CD8-positive, alpha-beta memory T cell (primary cell): ENCODE measurements around the gene TGFB1. TPM values are rescaled to one million over a fixed set of nuclear protein-coding genes. Genes with fewer than 3 reads are reported as not detected.

Source experiments
- CTCF ChIA-PET: fragments of 350-600 bp; sonication (Branson Sonifier 250); formaldehyde crosslinking; loops from one replicate; lab custom pipeline; 2021; ENCODE audit warnings: antibody characterized with exemption; lab: Charles Lee
- POLR2A ChIA-PET: fragments of 350-600 bp; sonication (Branson Sonifier 250); formaldehyde crosslinking; loops from one replicate; lab custom pipeline; 2021; ENCODE audit warnings: antibody characterized with exemption; lab: Charles Lee
- DNase-seq, 5 donors: peaks; one replicate each; pipeline versions ENCODE4 v3.0.0 to v3.0.0-alpha.2; 2020 to 2022; ENCODE audit warnings: mixed read lengths in 1 of 5
- H3K27ac ChIP-seq: one replicate; pipeline ENCODE4 v1.7.0; 2013; ENCODE audit warnings: low read depth, mild to moderate bottlenecking, low read length, moderate library complexity
- H3K27me3 ChIP-seq: 2 replicates; pipeline ENCODE4 v1.7.0; 2013; ENCODE audit warnings: low read length, mild to moderate bottlenecking; ENCODE audit not compliant: insufficient read depth, poor library complexity, severe bottlenecking
- H3K36me3 ChIP-seq: 2 replicates; pipeline ENCODE4 v1.7.0; 2013; ENCODE audit warnings: mild to moderate bottlenecking, low read length, moderate library complexity; ENCODE audit not compliant: insufficient read depth
- H3K4me1 ChIP-seq: 2 replicates; pipeline ENCODE4 v1.7.0; 2013; ENCODE audit warnings: mild to moderate bottlenecking, low read length, moderate library complexity; ENCODE audit not compliant: insufficient read depth
- H3K4me3 ChIP-seq: 2 replicates; pipeline ENCODE4 v1.7.0; 2013; ENCODE audit warnings: mild to moderate bottlenecking, low read length
- H3K9me3 ChIP-seq: 2 replicates; pipeline ENCODE4 v1.7.0; 2013; ENCODE audit warnings: mild to moderate bottlenecking, low read length
- H3K27ac Mint-ChIP-seq, 8 donors: one replicate each; pipeline ENCODE4 v1.8.0; 2020 to 2021; ENCODE audit warnings: mixed read lengths in 8 of 8, mild to moderate bottlenecking in 6 of 8, inconsistent platforms in 3 of 8, moderate library complexity in 3 of 8
- H3K27me3 Mint-ChIP-seq, 2 donors: one replicate each; pipeline ENCODE4 v1.8.0; 2020 to 2021; ENCODE audit warnings: mixed read lengths in 2 of 2, mild to moderate bottlenecking in 1 of 2, moderate library complexity in 1 of 2
- H3K36me3 Mint-ChIP-seq, 3 donors: one replicate each; pipeline ENCODE4 v1.8.0; 2020 to 2021; ENCODE audit warnings: mixed read lengths in 3 of 3, inconsistent platforms in 1 of 3, mild to moderate bottlenecking in 1 of 3
- H3K4me1 Mint-ChIP-seq, 3 donors: one replicate each; pipeline ENCODE4 v1.8.0; 2020 to 2021; ENCODE audit warnings: mixed read lengths in 3 of 3, inconsistent platforms in 1 of 3, mild to moderate bottlenecking in 1 of 3
- H3K4me3 Mint-ChIP-seq, 7 donors: one replicate each; pipeline ENCODE4 v1.8.0; 2020 to 2021; ENCODE audit warnings: mixed read lengths in 7 of 7, mild to moderate bottlenecking in 6 of 7, moderate library complexity in 4 of 7, inconsistent platforms in 2 of 7
- H3K9me3 Mint-ChIP-seq, 5 donors: one replicate each; pipeline ENCODE4 v1.8.0; 2020 to 2022; ENCODE audit warnings: mixed read lengths in 5 of 5, mild to moderate bottlenecking in 3 of 5, moderate library complexity in 2 of 5, inconsistent platforms in 1 of 5
- polyA plus RNA-seq: library from polyadenylated mRNA; unstranded; fragments of 300-500 nt; fragmentation: Illumina TruSeq; gene quantifications from one replicate; pipeline ENCODE4 v1.2.3, GENCODE V29; 2021
- total RNA-seq, 2 experiments: library from RNA; stranded (reverse); gene quantifications; one replicate each; pipeline ENCODE4 v1.2.3, GENCODE V29; 2021

The TGFB1 gene
- total and polyA plus RNA-seq, 3 experiments from 2014 or later = 104 to 161 (median 152) TPM

DNA sequence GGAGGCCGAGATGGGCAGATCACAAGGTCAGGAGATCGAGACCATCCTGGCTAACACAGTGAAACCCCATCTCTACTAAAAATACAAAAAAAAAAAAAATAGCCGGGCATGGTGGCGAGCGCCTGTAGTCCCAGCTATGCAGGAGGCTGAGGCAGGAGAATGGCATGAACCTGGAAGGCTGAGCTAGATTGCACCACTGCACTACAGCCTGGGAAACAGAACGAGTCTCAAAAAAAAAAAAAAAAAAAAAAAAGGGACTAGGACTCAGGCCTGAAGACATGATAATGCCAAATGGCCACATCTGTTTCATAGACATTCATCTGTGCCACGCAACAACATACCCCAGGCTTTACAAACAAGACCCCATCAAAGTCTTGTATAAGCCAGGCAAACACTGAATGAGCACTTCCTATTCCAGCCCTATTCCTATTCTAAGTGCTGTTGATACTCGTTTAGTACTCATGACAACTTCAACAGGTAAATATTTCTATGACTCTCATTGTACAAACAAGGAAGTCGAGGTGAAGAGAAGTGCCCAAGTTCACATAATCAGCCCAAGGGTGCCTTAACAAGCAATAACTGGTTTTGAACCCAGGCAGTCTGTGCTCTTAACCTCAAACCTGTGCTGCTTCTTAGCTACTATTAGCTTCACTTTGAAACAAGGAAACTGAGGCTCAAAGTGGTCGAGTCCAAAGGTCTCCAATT, 8.6 kb upstream of the TGFB1 start:
- H3K36me3 Mint-ChIP-seq = peaks cover 0 to 12% (median 1%) of the 10 kb centered on the region in 3 donors
- peaks cover 34 to 54% (median 40%) of the 10 kb centered on the region in 3 donors for H3K4me1 Mint-ChIP-seq
- Histone ChIP-seq H3K27me3 (no peaks in the 10 kb centered on the region), H3K4me1 (peaks cover 37% of the 10 kb centered on the region), H3K36me3 (no peaks in the 10 kb centered on the region), H3K9me3 (no peaks in the 10 kb centered on the region), H3K27ac (no peak overlapping the region), H3K4me3 (no peak overlapping the region)
- DNase-seq = no peak
- H3K27ac Mint-ChIP-seq = peak overlapping the region in 7 of 8 donors; percentile 56 to 100 (median 99)
- CTCF ChIA-PET = interaction anchor here (2.9 to 4.4 kb wide), 2 partner anchors 9 to 35 kb away, joined by 9 to 63 read pairs; partner anchors contain the start of gene TGFB1
- POLR2A ChIA-PET = interaction anchor here (5.1 kb wide), 1 partner anchor 10 kb away, joined by 111 read pairs; the partner anchor contains the start of gene TGFB1
- no peaks in the 10 kb centered on the region for H3K9me3 Mint-ChIP-seq
- peak overlapping the region; percentile 49 to 98 (median 97) for H3K4me3 Mint-ChIP-seq
- peaks cover 0 to 2% of the 10 kb centered on the region in 2 donors for H3K27me3 Mint-ChIP-seq

GRCh38 chr19:41359741-41360140, 6.0 kb upstream of the TGFB1 start:
- H3K27ac ChIP-seq = no peak overlapping the region
- peaks cover 54 to 69% (median 60%) of the 10 kb centered on the region in 3 donors for H3K4me1 Mint-ChIP-seq
- peaks cover 0 to 5% of the 10 kb centered on the region in 2 donors for H3K27me3 Mint-ChIP-seq
- ChIA-PET CTCF (interaction anchor here (1.2 to 1.5 kb wide), 2 partner anchors 8 to 52 kb away, joined by 4 read pairs; no protein-coding TSS in a partner anchor), POLR2A (no interaction called here)
- no peaks in the 10 kb centered on the region for H3K9me3 Mint-ChIP-seq
- no peak overlapping the region for H3K4me3 Mint-ChIP-seq
- peaks cover 0 to 13% (median 1%) of the 10 kb centered on the region in 3 donors for H3K36me3 Mint-ChIP-seq
- no peak overlapping the region for H3K4me3 ChIP-seq
- peak overlapping the region in 2 of 8 donors; percentile 41 to 77 for H3K27ac Mint-ChIP-seq
- H3K27me3 ChIP-seq = no peaks in the 10 kb centered on the region
- H3K36me3 ChIP-seq = no peaks in the 10 kb centered on the region
- DNase-seq = no peak
- H3K9me3 ChIP-seq = no peaks in the 10 kb centered on the region
- H3K4me1 ChIP-seq = peaks cover 60% of the 10 kb centered on the region

DNA sequence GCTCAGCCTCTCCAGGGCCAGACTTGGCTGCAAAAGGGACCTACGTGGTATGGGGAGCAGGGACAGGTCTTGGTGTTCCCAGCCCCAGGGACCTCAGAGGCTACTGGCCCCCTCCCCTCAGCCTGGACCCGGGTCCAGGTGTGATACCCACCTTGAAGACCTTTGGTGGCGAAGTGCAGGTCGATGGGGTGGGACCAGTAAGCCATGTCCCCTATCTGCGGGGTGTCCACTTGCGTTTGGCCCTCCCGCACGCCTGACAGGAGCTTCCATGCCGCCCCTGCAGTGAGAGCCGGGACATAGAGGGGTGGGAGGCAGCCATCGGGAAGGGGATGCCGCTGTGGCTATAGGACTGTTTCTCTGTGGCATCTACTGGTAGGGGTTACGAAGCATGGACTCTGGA, 4.0 kb upstream of the TGFB1 start:
- H3K27me3 Mint-ChIP-seq = peaks cover 0 to 5% of the 10 kb centered on the region in 2 donors
- peaks cover 0 to 2% (median 0%) of the 10 kb centered on the region in 5 donors for H3K9me3 Mint-ChIP-seq
- H3K36me3 Mint-ChIP-seq = peaks cover 0 to 13% (median 0%) of the 10 kb centered on the region in 3 donors
- CTCF ChIA-PET = interaction anchor here (0.6 to 1.2 kb wide), 4 partner anchors 12 to 95 kb away, joined by 3 to 4 read pairs (median 3); no protein-coding TSS in a partner anchor
- no peak overlapping the region for H3K4me3 ChIP-seq
- peaks cover 42 to 53% (median 50%) of the 10 kb centered on the region in 3 donors for H3K4me1 Mint-ChIP-seq
- POLR2A ChIA-PET = no interaction called here
- peak overlapping the region; percentile 31 to 65 (median 43) for H3K4me3 Mint-ChIP-seq
- DNase-seq = no peak
- H3K9me3 ChIP-seq = no peaks in the 10 kb centered on the region
- H3K27ac ChIP-seq = no peak overlapping the region
- H3K36me3 ChIP-seq = no peaks in the 10 kb centered on the region
- peak overlapping the region in 6 of 8 donors; percentile 71 to 95 (median 90) for H3K27ac Mint-ChIP-seq
- no peaks in the 10 kb centered on the region for H3K27me3 ChIP-seq
- peaks cover 54% of the 10 kb centered on the region for H3K4me1 ChIP-seq

- peaks cover 52% of the 10 kb centered on the region for H3K4me1 ChIP-seq
- no peaks in the 10 kb centered on the region for H3K9me3 ChIP-seq
- H3K4me3 Mint-ChIP-seq = peak overlapping the region; percentile 43 to 78 (median 59)
- DNase-seq = peak in 1 of 5 donors; percentile 50
- H3K9me3 Mint-ChIP-seq = peaks cover 0 to 2% (median 0%) of the 10 kb centered on the region in 5 donors
- H3K36me3 ChIP-seq = no peaks in the 10 kb centered on the region
- H3K4me1 Mint-ChIP-seq = peaks cover 37 to 47% (median 44%) of the 10 kb centered on the region in 3 donors
- H3K27ac Mint-ChIP-seq = peak overlapping the region; percentile 84 to 95 (median 90)
- H3K4me3 ChIP-seq = peak overlapping the region; percentile 53
- H3K27ac ChIP-seq = no peak overlapping the region
- peaks cover 0 to 8% of the 10 kb centered on the region in 2 donors for H3K27me3 Mint-ChIP-seq
- no peaks in the 10 kb centered on the region for H3K27me3 ChIP-seq
- peaks cover 0 to 11% (median 0%) of the 10 kb centered on the region in 3 donors for H3K36me3 Mint-ChIP-seq
- ChIA-PET POLR2A (interaction anchor here (0.7 to 9.4 kb wide), 3 partner anchors 6 to 30 kb away, joined by 3 to 111 read pairs (median 3); partner anchors contain the start of gene B9D2), CTCF (interaction anchor here (0.8 to 1.2 kb wide), 3 partner anchors 15 to 95 kb away, joined by 3 to 4 read pairs (median 3); no protein-coding TSS in a partner anchor)
Measured at GRCh38 chr19:41356984-41357739, 3.4 kb upstream of the TGFB1 start.

- Mint-ChIP-seq H3K36me3 (peaks cover 0 to 23% (median 2%) of the 10 kb centered on the region in 3 donors), H3K4me1 (peaks cover 39 to 51% (median 47%) of the 10 kb centered on the region in 3 donors), H3K27me3 (peaks cover 0 to 14% of the 10 kb centered on the region in 2 donors), H3K9me3 (peaks cover 0 to 4% (median 0%) of the 10 kb centered on the region in 5 donors), H3K27ac (peak overlapping the region; percentile 86 to 95 (median 90)), H3K4me3 (peak overlapping the region; percentile 38 to 83 (median 53))
- Histone ChIP-seq H3K4me1 (peaks cover 51% of the 10 kb centered on the region), H3K36me3 (no peaks in the 10 kb centered on the region), H3K4me3 (no peak overlapping the region), H3K27me3 (no peaks in the 10 kb centered on the region), H3K9me3 (no peaks in the 10 kb centered on the region), H3K27ac (no peak overlapping the region)
- CTCF ChIA-PET = interaction anchor here (1.2 to 5.6 kb wide), 5 partner anchors 9 to 152 kb away, joined by 3 to 63 read pairs (median 6); partner anchors contain the start of gene B9D2
- DNase-seq = no peak
- POLR2A ChIA-PET = interaction anchor here (9.4 kb wide), 1 partner anchor 7 kb away, joined by 111 read pairs; the partner anchor contains the start of gene B9D2
Measured at GRCh38 chr19:41355802-41356201, 2.1 kb upstream of the TGFB1 start.

DNA sequence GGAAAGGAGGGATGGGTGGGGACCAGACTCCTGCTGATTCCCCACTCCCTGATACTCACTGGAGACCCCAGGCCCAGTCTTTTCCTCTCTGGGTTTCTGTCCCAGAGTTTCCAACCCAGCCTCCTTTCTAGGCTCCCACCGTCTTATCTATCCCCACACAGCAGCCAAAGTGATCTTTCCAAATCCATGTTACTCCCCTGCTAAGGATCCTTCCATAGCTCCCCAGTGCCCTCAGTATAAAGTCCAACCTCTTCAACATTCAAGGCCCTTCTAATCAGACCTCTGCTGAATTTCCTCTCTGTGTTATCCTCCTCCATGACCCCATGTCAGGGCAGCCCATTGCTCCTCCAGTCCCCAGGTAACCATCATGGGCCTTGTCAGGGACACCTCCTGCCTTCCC, 1.3 kb upstream of the TGFB1 start:
- Mint-ChIP-seq H3K4me3 (peak overlapping the region; percentile 15 to 83 (median 57)), H3K27ac (peak overlapping the region; percentile 86 to 95 (median 90)), H3K36me3 (peaks cover 0 to 26% (median 3%) of the 10 kb centered on the region in 3 donors), H3K9me3 (peaks cover 0 to 4% (median 0%) of the 10 kb centered on the region in 5 donors), H3K4me1 (peaks cover 41 to 55% (median 54%) of the 10 kb centered on the region in 3 donors), H3K27me3 (peaks cover 0 to 14% of the 10 kb centered on the region in 2 donors)
- ChIA-PET POLR2A (interaction anchor here (9.4 kb wide), 1 partner anchor 8 kb away, joined by 111 read pairs; the partner anchor contains the start of gene B9D2), CTCF (interaction anchor here (1.0 to 5.6 kb wide), 7 partner anchors 9 to 151 kb away, joined by 3 to 63 read pairs (median 4); partner anchors contain the start of genes B9D2 and HNRNPUL1)
- no peaks in the 10 kb centered on the region for H3K27me3 ChIP-seq
- H3K27ac ChIP-seq = no peak overlapping the region
- DNase-seq = no peak
- no peak overlapping the region for H3K4me3 ChIP-seq
- no peaks in the 10 kb centered on the region for H3K9me3 ChIP-seq
- H3K4me1 ChIP-seq = peaks cover 59% of the 10 kb centered on the region
- no peaks in the 10 kb centered on the region for H3K36me3 ChIP-seq

- Mint-ChIP-seq H3K4me3 (peak overlapping the region; percentile 76 to 100 (median 99)), H3K9me3 (peaks cover 0 to 4% (median 0%) of the 10 kb centered on the region in 5 donors), H3K4me1 (peaks cover 47 to 60% (median 58%) of the 10 kb centered on the region in 3 donors), H3K36me3 (peaks cover 0 to 31% (median 3%) of the 10 kb centered on the region in 3 donors), H3K27ac (peak overlapping the region; percentile 91 to 100 (median 97)), H3K27me3 (peaks cover 0 to 14% of the 10 kb centered on the region in 2 donors)
- CTCF ChIA-PET = interaction anchor here (1.0 to 5.6 kb wide), 7 partner anchors 10 to 150 kb away, joined by 3 to 63 read pairs (median 4); partner anchors contain the start of genes B9D2 and HNRNPUL1
- H3K27ac ChIP-seq = peak overlapping the region; percentile 95
- H3K4me3 ChIP-seq = peak overlapping the region; percentile 5
- H3K9me3 ChIP-seq = no peaks in the 10 kb centered on the region
- H3K27me3 ChIP-seq = no peaks in the 10 kb centered on the region
- H3K4me1 ChIP-seq = peaks cover 65% of the 10 kb centered on the region
- DNase-seq = no peak
- no peaks in the 10 kb centered on the region for H3K36me3 ChIP-seq
- POLR2A ChIA-PET = interaction anchor here (3.9 to 9.4 kb wide), 3 partner anchors 9 to 90 kb away, joined by 41 to 111 read pairs (median 54); partner anchors contain the start of genes B9D2 and HNRNPUL1
Measured at GRCh38 chr19:41354343-41354953, 726 bp upstream of the TGFB1 start.
